ENCODE measurements around the gene GPR6. TPM values are rescaled to one million over a fixed set of nuclear protein-coding genes. Genes with fewer than 3 reads are reported as not detected.

GPR6 gene
- total and polyA plus RNA-seq, 2 of the 8 experiments (the other 6 are each of a cell fraction or from before 2014, with no cell fraction given): 0.18 to 0.37 TPM

- TF ChIP-seq BCL11A (IDR thresholded peaks at IDR 0.05; ENCODE audit: low read depth in 2 of 2, low read length in 2 of 2) (no peak), EGR1 (IDR thresholded peaks at IDR 0.05; ENCODE audit: borderline replicate concordance, low read depth, low read length) (no peak), ZNF274 (IDR thresholded peaks at IDR 0.05; ENCODE audit: borderline replicate concordance, extremely low read depth, low read length) (no peak), CHD7 (IDR thresholded peaks at IDR 0.05; ENCODE audit: insufficient replicate concordance, low read length) (no peak), SRF (IDR thresholded peaks at IDR 0.05; ENCODE audit: low read depth, low read length) (no peak), RAD21 (IDR thresholded peaks at IDR 0.05 in 1 of 2, conservative IDR thresholded peaks at IDR 0.05 in 1 of 2; ENCODE audit: low read depth in 2 of 2, low read length in 2 of 2) (no peak; a peak in 1 of 4 replicates), RXRA (IDR thresholded peaks at IDR 0.05; ENCODE audit: insufficient read depth, low read depth, low read length) (no peak), CBX5 (IDR thresholded peaks at IDR 0.05; ENCODE audit: low read depth, low read length) (no peak)
Measured at GRCh38 chr6:109979033-109979921, 1.2 kb downstream of the GPR6 start (continued).

Data from H1 (cell line).